Measurements from ENCODE around the gene PABPC4L. TPM values are rescaled to one million over a fixed set of nuclear protein-coding genes. Genes with fewer than 3 reads are reported as not detected.

The PABPC4L gene
- total RNA-seq, 2 experiments from 2014 or later, result not detected

DNA sequence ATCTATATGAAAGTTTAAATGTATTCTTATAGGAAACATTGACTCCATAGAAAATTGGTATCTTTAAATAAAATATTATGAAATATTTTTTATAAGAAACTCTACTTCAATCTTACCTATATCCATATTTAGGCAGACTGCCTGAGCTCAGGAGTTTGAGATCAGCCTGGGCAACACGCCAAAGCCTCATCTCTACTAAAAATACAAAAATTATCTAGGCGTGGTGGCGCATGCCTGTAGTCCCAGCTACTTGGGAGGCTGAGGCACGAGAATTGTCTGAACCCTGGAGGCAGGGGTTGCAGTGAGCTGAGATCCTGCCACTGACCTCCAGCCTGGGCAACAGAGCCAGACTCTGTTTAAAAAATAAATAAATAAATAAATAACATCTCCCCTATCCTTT is 47.5 kb downstream of the PABPC4L start:
- Histone ChIP-seq H3K36me3 (ENCODE audit: insufficient read depth, low read length) (no peaks in the 10 kb centered on the region), H3K4me1 (ENCODE audit: insufficient read depth, low read length, poor library complexity, severe bottlenecking) (no peaks in the 10 kb centered on the region), H3K9me2 (ENCODE audit: insufficient read depth, low read length) (no peaks in the 10 kb centered on the region), H3K27ac (ENCODE audit: low read depth, low read length, poor library complexity, severe bottlenecking) (no peak overlapping the region), H3K9me3 (ENCODE audit: low read length) (no peaks in the 10 kb centered on the region), H3K4me3 (ENCODE audit: low read depth, low read length, poor library complexity, severe bottlenecking) (no peak overlapping the region), H4K20me1 (ENCODE audit: insufficient read depth, low read length) (no peaks in the 10 kb centered on the region), H2AFZ (ENCODE audit: low read length) (no peak overlapping the region), H3K79me2 (ENCODE audit: insufficient read depth, low read depth, low read length) (no peaks in the 10 kb centered on the region), H3K4me2 (ENCODE audit: low read length) (no peak overlapping the region)
- BruUV-seq (replicated peaks), result no TSS peak
- intact Hi-C loops (cut with micrococcal nuclease; ENCODE audit: unreplicated experiment), result no loop called here
- ChIA-PET CTCF (ENCODE audit: unreplicated experiment) (no interaction called here), POLR2A (interaction anchor here (0.6 kb wide), 1 partner anchor 776 kb away, joined by 3 read pairs; no protein-coding TSS in a partner anchor)
- no peak for TF ChIP-seq EZH2phosphoT487 (IDR thresholded peaks at IDR 0.05; ENCODE audit: borderline replicate concordance, low read depth, low read length)
- TF ChIP-seq, protein P1, sequence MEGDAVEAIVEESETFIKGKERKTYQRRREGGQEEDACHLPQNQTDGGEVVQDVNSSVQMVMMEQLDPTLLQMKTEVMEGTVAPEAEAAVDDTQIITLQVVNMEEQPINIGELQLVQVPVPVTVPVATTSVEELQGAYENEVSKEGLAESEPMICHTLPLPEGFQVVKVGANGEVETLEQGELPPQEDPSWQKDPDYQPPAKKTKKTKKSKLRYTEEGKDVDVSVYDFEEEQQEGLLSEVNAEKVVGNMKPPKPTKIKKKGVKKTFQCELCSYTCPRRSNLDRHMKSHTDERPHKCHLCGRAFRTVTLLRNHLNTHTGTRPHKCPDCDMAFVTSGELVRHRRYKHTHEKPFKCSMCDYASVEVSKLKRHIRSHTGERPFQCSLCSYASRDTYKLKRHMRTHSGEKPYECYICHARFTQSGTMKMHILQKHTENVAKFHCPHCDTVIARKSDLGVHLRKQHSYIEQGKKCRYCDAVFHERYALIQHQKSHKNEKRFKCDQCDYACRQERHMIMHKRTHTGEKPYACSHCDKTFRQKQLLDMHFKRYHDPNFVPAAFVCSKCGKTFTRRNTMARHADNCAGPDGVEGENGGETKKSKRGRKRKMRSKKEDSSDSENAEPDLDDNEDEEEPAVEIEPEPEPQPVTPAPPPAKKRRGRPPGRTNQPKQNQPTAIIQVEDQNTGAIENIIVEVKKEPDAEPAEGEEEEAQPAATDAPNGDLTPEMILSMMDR (conservative IDR thresholded peaks at IDR 0.05; ENCODE audit: low read length), result no peak
- no peak for DNase-seq (ENCODE audit: low spot score)

DNA sequence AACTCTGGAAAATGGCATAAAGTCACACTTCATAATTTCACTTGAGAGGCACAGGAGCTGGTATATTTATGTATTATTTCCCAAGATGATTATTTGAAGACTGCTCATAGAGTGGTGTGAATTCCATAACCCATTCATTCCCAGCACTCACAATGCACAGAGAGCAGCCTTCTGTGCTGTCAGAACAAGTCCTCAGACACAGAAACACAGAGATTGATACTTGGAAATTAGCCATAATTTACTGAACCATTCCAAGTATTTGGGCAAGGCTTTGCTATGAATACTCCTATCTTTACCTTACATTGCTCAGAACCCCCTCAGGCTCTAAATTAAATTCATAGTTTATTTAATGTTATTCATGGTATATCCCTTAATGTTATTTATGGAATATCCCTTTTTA is 53.6 kb downstream of the PABPC4L start:
- Histone ChIP-seq H3K79me2 (ENCODE audit: insufficient read depth, low read depth, low read length) (no peaks in the 10 kb centered on the region), H3K4me2 (ENCODE audit: low read length) (no peak overlapping the region), H3K4me3 (ENCODE audit: low read depth, low read length, poor library complexity, severe bottlenecking) (no peak overlapping the region), H3K4me1 (ENCODE audit: insufficient read depth, low read length, poor library complexity, severe bottlenecking) (no peaks in the 10 kb centered on the region), H3K9me2 (ENCODE audit: insufficient read depth, low read length) (no peaks in the 10 kb centered on the region), H3K36me3 (ENCODE audit: insufficient read depth, low read length) (no peaks in the 10 kb centered on the region), H2AFZ (ENCODE audit: low read length) (no peak overlapping the region), H4K20me1 (ENCODE audit: insufficient read depth, low read length) (no peaks in the 10 kb centered on the region), H3K27ac (ENCODE audit: low read depth, low read length, poor library complexity, severe bottlenecking) (no peak overlapping the region), H3K9me3 (ENCODE audit: low read length) (no peaks in the 10 kb centered on the region)
- no peak for DNase-seq (ENCODE audit: low spot score)
- ChIA-PET CTCF (ENCODE audit: unreplicated experiment) (no interaction called here), POLR2A (interaction anchor here (0.5 to 0.7 kb wide), 2 partner anchors 16 to 244 kb away, joined by 4 read pairs; no protein-coding TSS in a partner anchor)
- TF ChIP-seq EZH2phosphoT487 (IDR thresholded peaks at IDR 0.05; ENCODE audit: borderline replicate concordance, low read depth, low read length), result no peak
- TF ChIP-seq, protein P1 (conservative IDR thresholded peaks at IDR 0.05; ENCODE audit: low read length), result no peak
- BruUV-seq (replicated peaks), result no TSS peak
- intact Hi-C loops (cut with micrococcal nuclease; ENCODE audit: unreplicated experiment), result no loop called here

All from OCI-LY7 (cell line).